K562 (cell line): Measurements from ENCODE around the gene TP53BP1. TPM values are rescaled to one million over a fixed set of nuclear protein-coding genes. Genes with fewer than 3 reads are reported as not detected.

Experiments used
- DNMT1 ChIP-seq: fragments of 450-650 bp; IDR thresholded peaks from 2 replicates; pipeline ENCODE4 v1.6.1; 2016; ENCODE audit warnings: antibody characterized with exemption, mild to moderate bottlenecking
- DPF2 ChIP-seq: fragments of 450-650 bp; IDR thresholded peaks from 2 replicates; pipeline ENCODE4 v1.6.1; 2016
- NR1H2 ChIP-seq: sonication (generic); formaldehyde crosslinking; IDR thresholded peaks from 2 replicates; pipeline ENCODE4 v1.4.0; 2020; ENCODE audit warnings: mild to moderate bottlenecking, missing genetic modification reagents
- SMAD1 ChIP-seq: fragments of 150-350 bp; IDR thresholded peaks from 2 replicates; pipeline ENCODE4 v1.6.1; 2014; ENCODE audit warnings: low read length, low read depth; ENCODE audit not compliant: partially characterized antibody
- polyA plus RNA-seq, 8 experiments: library from polyadenylated mRNA; depleted of rRNA in 4 of 8; stranded (reverse) in 5 of 8; unstranded in 3 of 8; fragments of >200 nt; fragmentation: Nextera tagmentation in 2 of 8; fragmentation: Illumina TruSeq in 1 of 8; extraction: Ambion mirVana in 2 of 8; extraction: Trizol in 1 of 8; gene quantifications; 2 replicates each; pipeline versions ENCODE4 v1.2.1 to v1.2.3, GENCODE V29; 2011 to 2014; ENCODE audit warnings: inconsistent platforms in 1 of 8, missing spikeins in 1 of 8
- total RNA-seq, 7 experiments: library from RNA; depleted of rRNA in 6 of 7; stranded (reverse); fragments of >200 nt in 6 of 7; fragmentation: Illumina TruSeq in 2 of 7; extraction: Trizol in 2 of 7; gene quantifications; 2 replicates each; pipeline versions ENCODE4 v1.2.1 to v1.2.3, GENCODE V29; 2011 to 2021; ENCODE audit warnings: low replicate concordance in 1 of 7
- TF ChIP-seq, protein P1 (sequence below): fragments of 450-650 bp; IDR thresholded peaks from 2 replicates; pipeline ENCODE4 v1.6.1; 2016; ENCODE audit warnings: low read depth

TP53BP1 gene
- total and polyA plus RNA-seq, 9 of the 15 experiments (the other 6 are each of a cell fraction or from before 2014, with no cell fraction given): 5.7 to 63.3 (median 30.9) TPM

DNA sequence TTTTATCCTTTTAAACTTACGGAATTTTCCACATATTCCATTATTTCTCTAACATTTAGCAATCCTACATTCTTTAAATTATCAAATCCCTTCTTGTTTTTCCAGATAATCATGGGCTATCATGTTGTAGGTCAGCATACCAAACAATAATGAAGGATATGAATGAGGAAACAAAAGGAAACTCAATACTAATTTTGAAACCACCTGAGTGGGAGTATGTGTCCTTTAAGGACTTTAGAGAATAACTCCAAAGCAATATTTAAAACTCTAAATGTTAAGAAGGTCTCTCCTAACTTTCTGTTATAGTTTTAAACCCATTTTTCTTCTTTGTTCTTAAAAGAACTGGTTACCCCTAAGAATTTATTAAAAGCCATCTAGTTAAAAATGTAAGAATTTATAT is 43.0 kb downstream of the TP53BP1 start (continued):
- TF ChIP-seq, protein P1, sequence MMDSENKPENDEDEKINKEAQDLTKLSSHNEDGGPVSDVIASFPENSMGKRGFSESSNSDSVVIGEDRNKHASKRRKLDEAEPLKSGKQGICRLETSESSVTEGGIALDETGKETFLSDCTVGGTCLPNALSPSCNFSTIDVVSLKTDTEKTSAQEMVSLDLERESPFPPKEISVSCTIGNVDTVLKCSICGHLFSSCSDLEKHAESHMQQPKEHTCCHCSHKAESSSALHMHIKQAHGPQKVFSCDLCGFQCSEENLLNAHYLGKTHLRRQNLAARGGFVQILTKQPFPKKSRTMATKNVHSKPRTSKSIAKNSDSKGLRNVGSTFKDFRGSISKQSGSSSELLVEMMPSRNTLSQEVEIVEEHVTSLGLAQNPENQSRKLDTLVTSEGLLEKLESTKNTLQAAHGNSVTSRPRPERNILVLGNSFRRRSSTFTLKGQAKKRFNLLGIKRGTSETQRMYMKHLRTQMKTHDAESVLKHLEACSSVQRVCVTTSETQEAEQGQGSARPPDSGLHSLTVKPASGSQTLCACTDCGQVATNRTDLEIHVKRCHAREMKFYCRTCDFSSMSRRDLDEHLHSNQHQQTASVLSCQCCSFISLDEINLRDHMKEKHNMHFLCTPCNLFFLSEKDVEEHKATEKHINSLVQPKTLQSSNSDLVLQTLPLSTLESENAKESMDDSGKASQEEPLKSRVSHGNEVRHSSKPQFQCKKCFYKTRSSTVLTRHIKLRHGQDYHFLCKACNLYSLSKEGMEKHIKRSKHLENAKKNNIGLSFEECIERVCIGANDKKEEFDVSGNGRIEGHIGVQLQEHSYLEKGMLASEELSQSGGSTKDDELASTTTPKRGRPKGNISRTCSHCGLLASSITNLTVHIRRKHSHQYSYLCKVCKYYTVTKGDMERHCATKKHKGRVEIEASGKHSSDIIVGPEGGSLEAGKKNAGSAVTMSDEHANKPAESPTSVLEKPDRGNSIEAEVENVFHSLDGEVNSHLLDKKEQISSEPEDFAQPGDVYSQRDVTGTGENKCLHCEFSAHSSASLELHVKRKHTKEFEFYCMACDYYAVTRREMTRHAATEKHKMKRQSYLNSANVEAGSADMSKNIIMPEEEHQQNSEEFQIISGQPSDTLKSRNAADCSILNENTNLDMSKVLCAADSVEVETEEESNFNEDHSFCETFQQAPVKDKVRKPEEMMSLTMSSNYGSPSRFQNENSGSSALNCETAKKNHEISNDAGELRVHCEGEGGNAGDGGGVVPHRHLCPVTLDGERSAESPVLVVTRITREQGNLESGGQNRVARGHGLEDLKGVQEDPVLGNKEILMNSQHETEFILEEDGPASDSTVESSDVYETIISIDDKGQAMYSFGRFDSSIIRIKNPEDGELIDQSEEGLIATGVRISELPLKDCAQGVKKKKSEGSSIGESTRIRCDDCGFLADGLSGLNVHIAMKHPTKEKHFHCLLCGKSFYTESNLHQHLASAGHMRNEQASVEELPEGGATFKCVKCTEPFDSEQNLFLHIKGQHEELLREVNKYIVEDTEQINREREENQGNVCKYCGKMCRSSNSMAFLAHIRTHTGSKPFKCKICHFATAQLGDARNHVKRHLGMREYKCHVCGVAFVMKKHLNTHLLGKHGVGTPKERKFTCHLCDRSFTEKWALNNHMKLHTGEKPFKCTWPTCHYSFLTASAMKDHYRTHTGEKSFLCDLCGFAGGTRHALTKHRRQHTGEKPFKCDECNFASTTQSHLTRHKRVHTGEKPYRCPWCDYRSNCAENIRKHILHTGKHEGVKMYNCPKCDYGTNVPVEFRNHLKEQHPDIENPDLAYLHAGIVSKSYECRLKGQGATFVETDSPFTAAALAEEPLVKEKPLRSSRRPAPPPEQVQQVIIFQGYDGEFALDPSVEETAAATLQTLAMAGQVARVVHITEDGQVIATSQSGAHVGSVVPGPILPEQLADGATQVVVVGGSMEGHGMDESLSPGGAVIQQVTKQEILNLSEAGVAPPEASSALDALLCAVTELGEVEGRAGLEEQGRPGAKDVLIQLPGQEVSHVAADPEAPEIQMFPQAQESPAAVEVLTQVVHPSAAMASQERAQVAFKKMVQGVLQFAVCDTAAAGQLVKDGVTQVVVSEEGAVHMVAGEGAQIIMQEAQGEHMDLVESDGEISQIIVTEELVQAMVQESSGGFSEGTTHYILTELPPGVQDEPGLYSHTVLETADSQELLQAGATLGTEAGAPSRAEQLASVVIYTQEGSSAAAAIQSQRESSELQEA: no peak
- TF ChIP-seq DNMT1 (no peak), DPF2 (no peak), NR1H2 (CRISPR knock-in tag) (no peak), SMAD1 (no peak)
